HL-60 (cell line): ENCODE measurements around the gene ST6GALNAC3.

Source experiments
- GABPA ChIP-seq: IDR thresholded peaks from 2 replicates; pipeline ENCODE4 v1.6.1; 2012; ENCODE audit warnings: low read depth
- POLR2AphosphoS5 ChIP-seq: IDR thresholded peaks from 2 replicates; pipeline ENCODE4 v1.6.1; 2012; ENCODE audit warnings: low read depth
- TF ChIP-seq, protein P1 (sequence below): IDR thresholded peaks from one replicate; pipeline ENCODE4 v1.5.1; 2011; ENCODE audit warnings: low read length, control low read depth, inconsistent platforms; ENCODE audit not compliant: insufficient read depth
- TF ChIP-seq, protein P2 (sequence below): IDR thresholded peaks from 2 replicates; pipeline ENCODE4 v1.6.1; 2012; ENCODE audit warnings: low read depth; ENCODE audit not compliant: insufficient replicate concordance

DNA sequence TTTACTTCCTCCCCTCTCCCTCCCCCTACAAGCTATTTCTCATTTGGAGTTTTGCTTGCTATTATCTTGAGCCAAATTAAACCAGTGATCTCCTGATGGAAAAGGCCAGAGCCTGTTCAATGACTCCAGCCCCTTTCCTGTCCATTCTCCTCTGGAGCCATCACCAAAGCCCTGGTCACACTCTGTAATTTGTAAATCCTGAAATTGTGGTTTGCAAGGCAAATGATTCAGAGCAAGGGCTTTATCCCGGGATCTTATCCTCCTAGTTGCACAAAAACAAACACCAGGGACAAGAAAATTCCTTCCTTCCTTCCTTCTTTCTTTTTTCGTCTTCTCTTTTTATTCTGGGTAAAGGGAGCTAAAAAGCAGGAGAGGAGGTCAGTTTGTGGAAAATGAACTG, 426.6 kb downstream of the ST6GALNAC3 start:
- TF ChIP-seq, protein P1, sequence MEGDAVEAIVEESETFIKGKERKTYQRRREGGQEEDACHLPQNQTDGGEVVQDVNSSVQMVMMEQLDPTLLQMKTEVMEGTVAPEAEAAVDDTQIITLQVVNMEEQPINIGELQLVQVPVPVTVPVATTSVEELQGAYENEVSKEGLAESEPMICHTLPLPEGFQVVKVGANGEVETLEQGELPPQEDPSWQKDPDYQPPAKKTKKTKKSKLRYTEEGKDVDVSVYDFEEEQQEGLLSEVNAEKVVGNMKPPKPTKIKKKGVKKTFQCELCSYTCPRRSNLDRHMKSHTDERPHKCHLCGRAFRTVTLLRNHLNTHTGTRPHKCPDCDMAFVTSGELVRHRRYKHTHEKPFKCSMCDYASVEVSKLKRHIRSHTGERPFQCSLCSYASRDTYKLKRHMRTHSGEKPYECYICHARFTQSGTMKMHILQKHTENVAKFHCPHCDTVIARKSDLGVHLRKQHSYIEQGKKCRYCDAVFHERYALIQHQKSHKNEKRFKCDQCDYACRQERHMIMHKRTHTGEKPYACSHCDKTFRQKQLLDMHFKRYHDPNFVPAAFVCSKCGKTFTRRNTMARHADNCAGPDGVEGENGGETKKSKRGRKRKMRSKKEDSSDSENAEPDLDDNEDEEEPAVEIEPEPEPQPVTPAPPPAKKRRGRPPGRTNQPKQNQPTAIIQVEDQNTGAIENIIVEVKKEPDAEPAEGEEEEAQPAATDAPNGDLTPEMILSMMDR, result no peak
- TF ChIP-seq, protein P2, sequence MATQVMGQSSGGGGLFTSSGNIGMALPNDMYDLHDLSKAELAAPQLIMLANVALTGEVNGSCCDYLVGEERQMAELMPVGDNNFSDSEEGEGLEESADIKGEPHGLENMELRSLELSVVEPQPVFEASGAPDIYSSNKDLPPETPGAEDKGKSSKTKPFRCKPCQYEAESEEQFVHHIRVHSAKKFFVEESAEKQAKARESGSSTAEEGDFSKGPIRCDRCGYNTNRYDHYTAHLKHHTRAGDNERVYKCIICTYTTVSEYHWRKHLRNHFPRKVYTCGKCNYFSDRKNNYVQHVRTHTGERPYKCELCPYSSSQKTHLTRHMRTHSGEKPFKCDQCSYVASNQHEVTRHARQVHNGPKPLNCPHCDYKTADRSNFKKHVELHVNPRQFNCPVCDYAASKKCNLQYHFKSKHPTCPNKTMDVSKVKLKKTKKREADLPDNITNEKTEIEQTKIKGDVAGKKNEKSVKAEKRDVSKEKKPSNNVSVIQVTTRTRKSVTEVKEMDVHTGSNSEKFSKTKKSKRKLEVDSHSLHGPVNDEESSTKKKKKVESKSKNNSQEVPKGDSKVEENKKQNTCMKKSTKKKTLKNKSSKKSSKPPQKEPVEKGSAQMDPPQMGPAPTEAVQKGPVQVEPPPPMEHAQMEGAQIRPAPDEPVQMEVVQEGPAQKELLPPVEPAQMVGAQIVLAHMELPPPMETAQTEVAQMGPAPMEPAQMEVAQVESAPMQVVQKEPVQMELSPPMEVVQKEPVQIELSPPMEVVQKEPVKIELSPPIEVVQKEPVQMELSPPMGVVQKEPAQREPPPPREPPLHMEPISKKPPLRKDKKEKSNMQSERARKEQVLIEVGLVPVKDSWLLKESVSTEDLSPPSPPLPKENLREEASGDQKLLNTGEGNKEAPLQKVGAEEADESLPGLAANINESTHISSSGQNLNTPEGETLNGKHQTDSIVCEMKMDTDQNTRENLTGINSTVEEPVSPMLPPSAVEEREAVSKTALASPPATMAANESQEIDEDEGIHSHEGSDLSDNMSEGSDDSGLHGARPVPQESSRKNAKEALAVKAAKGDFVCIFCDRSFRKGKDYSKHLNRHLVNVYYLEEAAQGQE, result no peak
- TF ChIP-seq POLR2AphosphoS5 (no peak), GABPA (no peak)
